T-helper 1 cell (primary cell): ENCODE data around the gene HEYL.

Experiments
- DNase-seq, 5 donors: peaks; one replicate each; pipeline ENCODE4 v3.0.0-alpha.2; 2012 to 2020

The HEYL gene

GRCh38 chr1:39596163-39596562 lies 43.3 kb downstream of the HEYL start:
- no peak for DNase-seq

DNA sequence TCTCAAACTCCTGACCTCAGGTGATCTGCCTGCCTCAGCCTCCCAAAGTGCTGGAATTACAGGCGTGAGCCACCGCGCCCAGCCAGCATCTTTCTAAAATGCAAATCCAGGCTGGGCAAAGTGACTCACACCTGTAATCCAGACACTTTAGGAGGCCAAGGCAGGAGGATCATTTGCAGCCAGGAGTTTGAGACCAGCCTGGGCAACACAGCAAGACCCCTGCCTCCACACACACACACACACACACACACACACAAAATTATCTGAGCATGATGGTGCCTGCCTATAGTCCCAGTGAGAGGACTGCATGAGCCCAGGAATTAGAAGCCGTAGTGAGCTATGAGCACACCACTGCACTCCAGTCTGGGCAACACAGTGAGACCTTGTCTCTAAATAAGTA lies 46.1 kb downstream of the HEYL start:
- no peak for DNase-seq

DNA sequence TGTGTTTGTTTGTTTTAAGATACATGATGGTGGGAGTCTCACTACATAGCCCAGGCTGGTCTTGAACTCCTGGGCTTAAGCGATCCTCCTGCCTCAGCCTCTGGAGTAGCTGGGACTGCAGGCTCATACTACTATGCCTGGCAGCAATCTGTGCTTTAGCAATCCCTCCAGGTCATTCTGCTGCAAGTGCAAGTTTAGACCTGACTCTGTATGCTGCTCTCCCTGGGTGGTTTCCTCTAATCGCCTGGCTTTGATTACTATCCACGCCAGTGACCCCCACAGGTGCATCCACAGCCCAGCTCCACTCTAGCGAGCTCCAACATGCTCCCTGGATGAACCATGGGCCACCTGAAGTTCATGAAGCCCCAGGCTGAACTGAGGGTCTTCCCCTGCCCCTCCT lies 47.4 kb downstream of the HEYL start:
- DNase-seq: no peak

GRCh38 chr1:39590546-39590945 lies 48.9 kb downstream of the HEYL start:
- no peak for DNase-seq

GRCh38 chr1:39585933-39586332 lies 53.5 kb downstream of the HEYL start:
- no peak for DNase-seq

DNA sequence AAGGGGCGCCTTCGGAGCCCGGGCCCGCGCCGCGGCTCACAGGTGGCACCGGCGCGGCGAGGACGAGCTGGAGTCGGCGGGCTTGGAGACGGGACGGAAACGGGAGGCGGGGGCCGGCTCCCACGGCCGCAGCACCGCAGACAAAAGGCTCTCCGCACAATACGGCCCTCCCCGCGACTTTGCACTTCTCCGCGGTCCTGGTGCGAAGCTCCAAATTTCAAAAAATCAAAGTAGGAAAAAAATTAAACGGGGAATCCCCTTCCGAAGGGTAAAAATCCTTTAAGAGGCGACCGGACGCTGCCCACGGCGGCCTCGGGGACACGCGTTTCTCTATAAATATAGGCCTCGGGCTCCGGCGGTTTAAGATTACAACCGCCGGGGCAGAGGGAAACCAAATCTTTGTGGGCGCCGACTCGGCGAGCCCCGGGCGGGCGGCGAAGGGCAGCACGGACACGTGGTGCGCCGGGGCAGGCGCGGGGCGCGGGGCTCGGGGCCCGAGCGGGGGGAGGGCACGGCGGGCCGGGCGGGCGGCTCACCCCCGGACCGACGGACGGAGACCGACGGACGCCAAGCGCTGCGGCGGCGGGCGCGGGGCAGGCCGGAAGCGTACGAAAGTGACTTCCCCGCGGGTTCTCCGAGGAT lies 63.3 kb downstream of the HEYL start:
- DNase-seq: peak; percentile 13 to 28 (median 23)

GRCh38 chr1:39575191-39576015 lies 64.0 kb downstream of the HEYL start:
- DNase-seq: peak; percentile 20 to 58 (median 42)

- DNase-seq: no peak
These were observed 64.8 kb downstream of the HEYL start for GRCh38 chr1:39574646-39575045.
